ENCODE data around the gene ZMIZ1. TPM values are rescaled to one million over a fixed set of nuclear protein-coding genes. Genes with fewer than 3 reads are reported as not detected.
A peak's percentile ranks its signal among the peaks of the same experiment; 100 is the strongest.
"Not testable (repeated sequence)": the region's sequence is repeated elsewhere in the genome, so short reads cannot be mapped to it uniquely, and the experiment has no call there.

The ZMIZ1 gene
- total and polyA plus RNA-seq, 9 donors: 16.3 to 55.7 (median 38.1) TPM

DNA sequence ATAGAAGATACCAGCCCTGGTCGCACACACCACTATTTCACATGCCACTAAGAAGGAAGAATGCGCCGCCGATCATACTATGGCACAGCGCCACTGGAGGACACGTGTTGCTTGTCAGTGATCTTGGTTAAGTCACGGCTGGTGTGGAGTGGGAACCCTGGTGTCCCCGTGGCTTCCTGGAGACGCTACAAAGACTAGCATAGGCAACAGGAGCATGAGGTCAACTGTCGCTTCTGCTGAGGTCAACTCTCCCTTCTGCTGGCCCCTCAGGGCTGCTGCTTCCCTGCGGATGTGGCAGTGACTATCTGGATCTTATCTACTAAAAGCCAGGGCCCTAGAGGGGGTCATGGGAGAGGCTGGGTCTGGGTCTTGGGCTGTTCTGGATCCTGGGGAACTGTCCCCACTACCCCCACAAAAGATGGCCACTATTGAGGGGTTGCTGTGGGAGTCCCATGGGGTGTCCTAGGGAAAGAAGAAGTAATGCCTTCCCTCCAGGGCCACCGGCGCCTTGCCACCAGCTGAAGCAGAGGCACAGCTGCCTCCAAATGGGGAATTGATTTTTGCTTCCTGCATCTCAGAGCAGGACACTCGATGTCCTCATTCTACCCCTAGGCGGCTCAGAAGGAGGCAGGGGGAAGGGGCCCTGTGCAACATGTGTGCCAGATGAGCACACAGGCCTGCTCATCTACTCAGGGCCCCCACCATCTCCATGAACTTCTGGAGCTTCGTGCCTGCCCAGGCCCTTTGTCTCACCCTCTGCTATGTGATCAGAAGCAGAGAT, 201.9 kb downstream of the ZMIZ1 start:
- WGBS (ENCODE audit: insufficient coverage): 75% methylated on average over 9 of the region's 16 CpGs
- Histone ChIP-seq H3K36me3 (ENCODE audit: control insufficient read depth, insufficient read depth, low read length) (peaks cover 4% of the 10 kb centered on the region), H3K27me3 (ENCODE audit: control insufficient read depth, insufficient read depth, low read length) (no peaks in the 10 kb centered on the region), H3K27ac (ENCODE audit: low read length) (peak overlapping the region; percentile 16), H3K4me1 (ENCODE audit: control insufficient read depth, insufficient read depth, low read length) (peaks cover 69% of the 10 kb centered on the region), H3K4me3 (ENCODE audit: low read length) (no peak overlapping the region), H3K9me3 (replicated peaks; ENCODE audit: control insufficient read depth, low read depth, low read length) (no peaks in the 10 kb centered on the region)
- peak; percentile 63 for DNase-seq

DNA sequence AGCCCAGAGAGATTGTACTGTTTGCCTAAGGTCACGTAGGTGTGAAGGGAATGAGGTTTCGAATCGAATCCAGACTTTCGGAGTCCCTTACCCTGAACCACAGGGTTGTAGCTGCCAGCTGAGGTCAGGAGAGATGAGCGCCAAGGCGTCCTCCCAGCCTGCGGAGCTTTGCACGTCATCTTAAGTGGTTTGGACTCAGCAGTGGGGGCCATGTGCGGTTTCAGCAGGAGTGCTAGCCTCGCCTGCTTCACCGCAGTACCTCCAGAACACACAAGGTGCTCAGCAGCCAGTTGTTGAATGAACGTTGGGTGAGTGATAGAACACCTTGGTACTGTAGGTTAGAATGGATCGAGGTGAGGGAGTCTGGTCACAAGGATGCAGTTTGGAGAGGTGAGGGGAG, 203.6 kb downstream of the ZMIZ1 start:
- peaks cover 17% of the 10 kb centered on the region for H3K36me3 ChIP-seq (ENCODE audit: control insufficient read depth, insufficient read depth, low read length)
- no peaks in the 10 kb centered on the region for H3K27me3 ChIP-seq (ENCODE audit: control insufficient read depth, insufficient read depth, low read length)
- no peak overlapping the region for H3K4me3 ChIP-seq (ENCODE audit: low read length)
- 80% methylated on average over 13 of the region's 13 CpGs for WGBS (ENCODE audit: insufficient coverage)
- H3K4me1 ChIP-seq (ENCODE audit: control insufficient read depth, insufficient read depth, low read length): peaks cover 60% of the 10 kb centered on the region
- DNase-seq: no peak
- H3K9me3 ChIP-seq (replicated peaks; ENCODE audit: control insufficient read depth, low read depth, low read length): no peaks in the 10 kb centered on the region
- H3K27ac ChIP-seq (ENCODE audit: low read length): no peak overlapping the region

DNA sequence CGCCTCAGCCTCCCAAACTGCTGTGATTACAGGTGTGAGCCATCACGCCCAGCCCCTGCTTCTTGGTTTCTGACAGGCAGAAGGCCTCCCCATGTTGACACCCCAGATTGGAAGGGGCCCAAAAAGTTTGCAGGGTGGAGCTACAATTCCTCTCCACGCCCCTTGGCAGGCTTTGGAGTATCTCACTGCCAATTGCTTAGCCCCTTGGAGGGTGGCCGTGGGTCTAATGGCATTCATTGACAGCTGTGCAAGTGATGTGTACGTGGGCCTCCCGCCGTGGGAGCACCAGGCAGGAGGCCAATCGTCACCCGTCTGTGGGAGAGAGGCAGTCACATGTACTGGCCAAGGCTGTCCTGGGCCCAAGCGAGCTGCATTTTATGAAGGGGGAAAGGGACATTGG, 204.8 kb downstream of the ZMIZ1 start:
- Histone ChIP-seq H3K4me1 (ENCODE audit: control insufficient read depth, insufficient read depth, low read length) (peaks cover 56% of the 10 kb centered on the region), H3K9me3 (replicated peaks; ENCODE audit: control insufficient read depth, low read depth, low read length) (no peaks in the 10 kb centered on the region), H3K27me3 (ENCODE audit: control insufficient read depth, insufficient read depth, low read length) (no peaks in the 10 kb centered on the region), H3K27ac (ENCODE audit: low read length) (peak overlapping the region; percentile 90), H3K4me3 (ENCODE audit: low read length) (no peak overlapping the region), H3K36me3 (ENCODE audit: control insufficient read depth, insufficient read depth, low read length) (peaks cover 25% of the 10 kb centered on the region)
- WGBS (ENCODE audit: insufficient coverage): 54% methylated on average over 10 of the region's 10 CpGs
- peak; percentile 54 for DNase-seq

DNA sequence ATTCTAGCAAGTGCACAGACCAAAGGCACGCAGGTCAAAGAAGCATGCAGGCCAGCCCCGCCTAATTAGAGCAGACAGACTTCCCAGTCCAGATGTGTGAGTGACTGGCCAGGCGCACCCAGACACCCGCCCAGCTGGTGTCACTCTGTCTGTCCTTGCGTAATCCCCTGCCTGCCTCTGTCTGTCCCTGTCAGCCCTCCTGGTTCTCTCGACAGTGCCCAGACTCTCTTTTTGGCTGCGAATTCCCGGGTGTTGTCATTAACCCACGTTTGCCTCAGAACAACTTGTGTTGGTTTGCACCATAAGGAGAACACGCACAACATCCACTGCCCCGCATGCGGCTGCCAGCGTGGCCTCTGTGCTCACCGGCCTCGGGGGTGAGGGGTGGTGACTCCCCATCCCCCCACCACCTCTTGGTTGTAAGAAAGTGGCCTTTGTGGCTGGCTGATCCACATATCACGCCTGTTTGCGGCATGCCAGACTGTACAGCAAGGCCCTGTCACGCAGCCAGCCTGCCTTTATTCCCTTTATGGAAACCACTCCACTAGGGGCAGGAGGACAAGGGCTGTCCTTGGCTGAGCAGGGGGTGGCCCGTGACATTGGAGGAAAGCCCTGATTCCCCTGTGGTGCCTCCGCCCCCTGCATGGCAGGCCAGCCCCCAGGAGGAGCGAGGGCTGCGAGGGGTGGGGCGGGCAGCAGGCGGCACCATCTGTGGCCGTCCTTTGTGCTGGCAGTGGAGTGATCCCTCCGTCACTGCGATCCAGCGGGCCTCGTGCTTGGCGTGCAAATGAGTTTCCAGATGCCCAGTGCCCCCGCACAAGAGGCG, 205.7 kb downstream of the ZMIZ1 start:
- Histone ChIP-seq H3K4me1 (ENCODE audit: control insufficient read depth, insufficient read depth, low read length) (peaks cover 52% of the 10 kb centered on the region), H3K4me3 (ENCODE audit: low read length) (no peak overlapping the region), H3K27me3 (ENCODE audit: control insufficient read depth, insufficient read depth, low read length) (no peaks in the 10 kb centered on the region), H3K9me3 (replicated peaks; ENCODE audit: control insufficient read depth, low read depth, low read length) (no peaks in the 10 kb centered on the region), H3K27ac (ENCODE audit: low read length) (peak overlapping the region; percentile 90), H3K36me3 (ENCODE audit: control insufficient read depth, insufficient read depth, low read length) (peaks cover 25% of the 10 kb centered on the region)
- WGBS (ENCODE audit: insufficient coverage): 56% methylated on average over 22 of the region's 32 CpGs
- DNase-seq: peak; percentile 87

DNA sequence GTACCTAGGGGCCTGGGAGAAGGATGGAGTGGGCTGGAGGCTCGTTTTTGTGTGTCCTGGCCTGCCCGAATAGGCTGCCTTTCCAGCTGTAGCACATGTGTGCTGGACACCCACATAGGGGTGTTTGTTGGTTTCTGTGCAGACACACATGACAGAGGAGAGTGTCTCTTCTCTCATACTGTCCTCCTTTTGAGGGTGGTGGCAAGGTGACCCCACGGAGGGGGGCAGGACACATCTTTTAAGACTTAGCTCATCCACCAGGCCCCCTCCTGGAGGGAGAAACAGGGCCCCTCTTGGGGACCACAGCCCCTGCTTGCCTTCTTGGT, 206.3 kb downstream of the ZMIZ1 start:
- Histone ChIP-seq H3K27me3 (ENCODE audit: control insufficient read depth, insufficient read depth, low read length) (no peaks in the 10 kb centered on the region), H3K9me3 (replicated peaks; ENCODE audit: control insufficient read depth, low read depth, low read length) (no peaks in the 10 kb centered on the region), H3K36me3 (ENCODE audit: control insufficient read depth, insufficient read depth, low read length) (peaks cover 27% of the 10 kb centered on the region), H3K4me3 (ENCODE audit: low read length) (no peak overlapping the region), H3K4me1 (ENCODE audit: control insufficient read depth, insufficient read depth, low read length) (peaks cover 46% of the 10 kb centered on the region), H3K27ac (ENCODE audit: low read length) (peak overlapping the region; percentile 80)
- 31% methylated on average over 2 of the region's 3 CpGs for WGBS (ENCODE audit: insufficient coverage)
- DNase-seq: no peak

DNA sequence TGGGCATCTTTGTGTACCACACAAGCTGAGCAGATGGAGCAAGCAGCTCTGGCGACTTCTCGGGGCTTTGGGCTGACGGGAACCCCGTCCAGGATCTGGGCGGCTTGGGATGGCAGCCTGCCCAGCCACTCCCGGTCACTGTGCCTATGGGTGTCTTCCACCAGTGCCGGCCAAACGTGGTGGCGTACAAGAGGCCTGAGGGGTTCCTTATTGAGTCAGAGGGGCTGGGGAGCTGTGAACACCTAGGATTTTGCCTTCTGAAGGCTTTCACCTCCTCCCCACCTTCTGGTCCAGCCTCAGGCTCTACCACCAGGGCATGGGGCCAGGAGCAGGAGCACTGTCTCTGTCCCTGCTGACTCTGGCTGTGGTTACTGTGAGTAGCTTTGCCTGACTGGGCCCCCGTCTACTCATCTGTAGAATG, 206.7 kb downstream of the ZMIZ1 start:
- DNase-seq: no peak
- Histone ChIP-seq H3K9me3 (replicated peaks; ENCODE audit: control insufficient read depth, low read depth, low read length) (no peaks in the 10 kb centered on the region), H3K36me3 (ENCODE audit: control insufficient read depth, insufficient read depth, low read length) (peaks cover 30% of the 10 kb centered on the region), H3K27ac (ENCODE audit: low read length) (peak overlapping the region; percentile 80), H3K4me3 (ENCODE audit: low read length) (no peak overlapping the region), H3K27me3 (ENCODE audit: control insufficient read depth, insufficient read depth, low read length) (no peaks in the 10 kb centered on the region), H3K4me1 (ENCODE audit: control insufficient read depth, insufficient read depth, low read length) (peaks cover 42% of the 10 kb centered on the region)
- WGBS (ENCODE audit: insufficient coverage): 62% methylated on average over 7 of the region's 10 CpGs

DNA sequence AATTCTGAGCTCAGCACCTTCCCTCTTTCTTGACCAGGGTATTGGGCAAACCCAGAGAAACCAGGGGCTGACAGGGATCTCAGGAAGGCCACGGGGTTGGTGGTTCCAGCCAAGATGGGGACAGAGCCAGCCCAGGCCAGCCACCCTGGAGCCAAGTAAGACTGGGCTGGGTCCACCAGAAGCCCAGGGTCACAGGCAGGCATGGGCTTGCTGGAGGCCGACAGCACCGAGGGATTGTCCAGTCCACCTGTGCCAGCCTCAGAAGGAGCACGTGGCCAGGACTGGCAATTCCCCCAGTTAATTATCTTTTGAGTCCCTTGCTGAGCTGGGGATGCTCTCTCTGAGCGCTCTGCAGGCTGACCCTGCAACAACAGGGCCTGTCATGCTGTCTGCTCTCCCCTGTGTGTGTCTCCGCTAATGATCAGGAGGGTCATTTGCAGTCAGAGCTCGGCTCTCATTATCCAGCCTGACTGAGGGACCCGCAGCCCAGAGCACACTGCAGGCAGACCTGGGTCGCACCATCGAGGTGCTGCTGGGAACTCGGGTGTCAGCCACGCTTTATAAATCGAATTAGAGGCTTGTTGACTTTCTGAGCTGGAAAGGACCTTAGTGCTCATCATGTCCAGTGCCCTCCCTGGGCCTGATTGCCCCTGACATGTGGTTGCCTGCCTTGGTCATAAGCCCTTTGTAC, 209.0 kb downstream of the ZMIZ1 start:
- Histone ChIP-seq H3K36me3 (ENCODE audit: control insufficient read depth, insufficient read depth, low read length) (peaks cover 36% of the 10 kb centered on the region), H3K9me3 (replicated peaks; ENCODE audit: control insufficient read depth, low read depth, low read length) (no peaks in the 10 kb centered on the region)
- WGBS (ENCODE audit: insufficient coverage): 80% methylated on average over 13 of the region's 13 CpGs

DNA sequence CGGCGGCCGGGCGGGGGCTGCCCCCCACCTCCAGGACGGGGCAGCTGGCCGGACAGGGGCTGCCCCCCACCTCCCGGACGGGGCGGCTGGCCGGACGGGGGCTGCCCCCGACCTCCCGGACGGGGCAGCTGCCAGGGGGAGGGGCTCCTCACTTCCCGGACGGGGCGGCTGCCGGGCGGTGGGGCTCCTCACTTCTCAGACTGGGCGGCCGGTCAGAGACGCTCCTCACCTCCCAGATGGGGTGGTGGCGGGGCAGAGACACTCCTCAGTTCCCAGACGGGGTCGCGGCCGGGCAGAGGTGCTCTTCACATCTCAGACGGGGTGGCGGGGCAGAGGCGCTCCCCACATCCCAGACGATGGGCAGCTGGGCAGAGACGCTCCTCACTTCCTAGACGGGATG, 210.3 kb downstream of the ZMIZ1 start:
- Histone ChIP-seq H3K4me1 (ENCODE audit: control insufficient read depth, insufficient read depth, low read length) (peaks cover 22% of the 10 kb centered on the region), H3K36me3 (ENCODE audit: control insufficient read depth, insufficient read depth, low read length) (peaks cover 38% of the 10 kb centered on the region)
- WGBS (ENCODE audit: insufficient coverage): 94% methylated on average over 13 of the region's 33 CpGs
- H3K9me3 ChIP-seq (replicated peaks; ENCODE audit: control insufficient read depth, low read depth, low read length); H3K27ac ChIP-seq (ENCODE audit: low read length); H3K4me3 ChIP-seq (ENCODE audit: low read length); H3K27me3 ChIP-seq (ENCODE audit: control insufficient read depth, insufficient read depth, low read length); DNase-seq: not testable (repeated sequence)

More for the DNA sequence above, 209.0 kb downstream of the ZMIZ1 start:
- no peak overlapping the region for H3K4me3 ChIP-seq (ENCODE audit: low read length)
- H3K4me1 ChIP-seq (ENCODE audit: control insufficient read depth, insufficient read depth, low read length): peaks cover 35% of the 10 kb centered on the region
- no peaks in the 10 kb centered on the region for H3K27me3 ChIP-seq (ENCODE audit: control insufficient read depth, insufficient read depth, low read length)
- H3K27ac ChIP-seq (ENCODE audit: low read length): no peak overlapping the region
- DNase-seq: no peak

DNA sequence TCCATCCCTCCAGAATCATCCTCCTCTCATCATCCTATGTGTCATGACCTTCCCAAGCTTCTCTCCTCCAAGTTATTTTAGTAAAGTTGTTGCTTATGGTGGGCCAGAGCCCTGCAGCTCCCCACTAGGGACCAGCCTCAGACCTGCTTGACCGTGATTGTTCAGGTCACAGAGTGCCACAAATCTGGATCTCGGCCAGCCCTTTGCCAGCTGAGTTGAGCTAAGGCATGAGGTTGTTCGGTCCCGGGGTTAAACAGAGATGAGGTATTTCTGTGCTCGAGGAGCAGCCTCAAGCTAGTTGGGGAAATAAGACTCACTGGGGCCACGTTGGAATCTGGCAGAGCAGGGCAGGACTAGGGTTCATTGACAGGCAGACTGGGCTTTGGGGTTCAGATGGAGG, 212.2 kb downstream of the ZMIZ1 start:
- no peaks in the 10 kb centered on the region for H3K27me3 ChIP-seq (ENCODE audit: control insufficient read depth, insufficient read depth, low read length)
- H3K4me3 ChIP-seq (ENCODE audit: low read length): no peak overlapping the region
- no peak for DNase-seq
- WGBS (ENCODE audit: insufficient coverage): 77% methylated on average over 6 of the region's 6 CpGs
- no peaks in the 10 kb centered on the region for H3K9me3 ChIP-seq (replicated peaks; ENCODE audit: control insufficient read depth, low read depth, low read length)
- H3K27ac ChIP-seq (ENCODE audit: low read length): no peak overlapping the region
- peaks cover 54% of the 10 kb centered on the region for H3K36me3 ChIP-seq (ENCODE audit: control insufficient read depth, insufficient read depth, low read length)
- peaks cover 11% of the 10 kb centered on the region for H3K4me1 ChIP-seq (ENCODE audit: control insufficient read depth, insufficient read depth, low read length)

DNA sequence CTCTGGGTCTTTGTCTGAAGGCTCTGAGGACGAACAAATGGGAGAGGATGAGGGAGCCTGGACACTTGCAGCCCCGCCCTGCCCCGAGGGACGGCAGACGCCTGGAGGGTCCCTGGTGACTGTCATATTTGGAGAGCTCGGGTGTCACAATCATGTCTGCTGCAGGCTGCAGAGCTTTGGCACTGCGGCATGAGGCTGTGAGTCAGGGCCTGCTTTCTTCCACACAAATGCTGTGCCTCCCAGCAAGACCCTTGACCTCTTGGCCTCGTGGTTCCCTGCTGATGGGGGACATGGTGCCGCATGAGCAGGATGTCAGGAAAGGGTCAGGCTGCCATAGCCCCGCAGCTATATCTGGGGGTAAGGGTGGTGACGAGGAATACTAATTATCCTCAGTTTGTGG, 213.6 kb downstream of the ZMIZ1 start:
- Histone ChIP-seq H3K27me3 (ENCODE audit: control insufficient read depth, insufficient read depth, low read length) (no peaks in the 10 kb centered on the region), H3K27ac (ENCODE audit: low read length) (no peak overlapping the region), H3K4me1 (ENCODE audit: control insufficient read depth, insufficient read depth, low read length) (peaks cover 21% of the 10 kb centered on the region), H3K4me3 (ENCODE audit: low read length) (no peak overlapping the region), H3K9me3 (replicated peaks; ENCODE audit: control insufficient read depth, low read depth, low read length) (no peaks in the 10 kb centered on the region), H3K36me3 (ENCODE audit: control insufficient read depth, insufficient read depth, low read length) (peaks cover 48% of the 10 kb centered on the region)
- DNase-seq: no peak
- 38% methylated on average over 9 of the region's 11 CpGs for WGBS (ENCODE audit: insufficient coverage)
